ENCODE results near the gene OLFM1. TPM values are rescaled to one million over a fixed set of nuclear protein-coding genes. Genes with fewer than 3 reads are reported as not detected.
"Not testable (repeated sequence)": the region's sequence is repeated elsewhere in the genome, so short reads cannot be mapped to it uniquely, and the experiment has no call there.

Gene OLFM1
- total RNA-seq, 4 donors from 2014 or later = 8.5 to 73.9 (median 19.1) TPM

DNA sequence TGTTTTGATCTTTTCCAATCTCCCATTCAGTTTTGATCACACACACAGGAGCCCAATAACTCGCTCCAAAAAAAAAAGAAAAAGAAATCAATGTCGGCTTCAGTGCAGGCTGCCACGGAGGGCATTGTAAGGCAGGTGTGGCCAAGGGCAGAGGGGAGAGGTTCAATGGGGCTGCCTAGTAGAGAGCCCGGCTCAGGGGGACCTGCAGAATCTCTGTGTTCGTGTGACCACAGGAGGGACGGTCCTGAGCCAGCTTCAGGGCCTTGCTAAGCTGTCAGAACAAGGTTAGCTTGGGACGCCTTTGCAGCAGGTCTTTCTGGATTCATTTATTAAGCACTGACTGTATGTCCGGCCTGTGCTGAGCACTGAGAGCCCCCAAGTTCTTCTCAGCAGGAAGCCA is 22.2 kb downstream of the OLFM1 start:
- no peak overlapping the region for H3K4me3 ChIP-seq
- TF ChIP-seq POLR2A (IDR thresholded peaks at IDR 0.05) (no peak), CTCF (IDR thresholded peaks at IDR 0.05) (no peak)
- no peak for DNase-seq
- H3K9me3 ChIP-seq = no peaks in the 10 kb centered on the region
- intact Hi-C loops (cut with DNase I; ENCODE audit: low total_unique reads) = no loop called here
- no peak overlapping the region for H3K27ac ChIP-seq
- H3K36me3 ChIP-seq = no peaks in the 10 kb centered on the region
- H3K27me3 ChIP-seq = no peaks in the 10 kb centered on the region
- H3K4me1 ChIP-seq = no peaks in the 10 kb centered on the region

DNA sequence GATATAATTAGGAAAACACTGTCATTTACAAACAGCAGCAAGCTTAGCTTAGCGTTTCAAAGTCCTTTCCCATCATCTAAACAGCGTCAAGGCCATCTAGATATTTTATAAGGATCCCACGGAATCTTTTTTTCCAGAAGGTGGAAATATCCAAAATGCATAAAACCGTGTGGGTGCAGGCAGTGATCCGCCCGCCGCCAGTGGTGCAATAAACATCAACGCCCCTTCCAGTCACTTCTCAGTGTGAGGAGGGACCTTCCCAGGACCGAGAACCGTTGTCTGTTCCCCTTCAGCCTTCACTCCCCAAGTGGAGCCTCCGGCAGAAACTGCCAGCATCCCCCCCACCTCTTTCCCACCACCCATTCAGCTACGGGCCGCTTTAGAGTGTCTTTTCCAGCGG is 22.9 kb downstream of the OLFM1 start:
- intact Hi-C loops (cut with DNase I; ENCODE audit: low total_unique reads) = no loop called here
- no peaks in the 10 kb centered on the region for H3K4me1 ChIP-seq
- TF ChIP-seq CTCF (IDR thresholded peaks at IDR 0.05) = no peak
- TF ChIP-seq POLR2A (IDR thresholded peaks at IDR 0.05) = no peak
- no peak for DNase-seq
- no peak overlapping the region for H3K27ac ChIP-seq
- H3K9me3 ChIP-seq = no peaks in the 10 kb centered on the region
- H3K36me3 ChIP-seq = no peaks in the 10 kb centered on the region
- H3K4me3 ChIP-seq = no peak overlapping the region
- H3K27me3 ChIP-seq = no peaks in the 10 kb centered on the region

- H3K36me3 ChIP-seq; H3K4me3 ChIP-seq; H3K27ac ChIP-seq; H3K4me1 ChIP-seq; DNase-seq; intact Hi-C loops (cut with DNase I; ENCODE audit: low total_unique reads); H3K27me3 ChIP-seq; H3K9me3 ChIP-seq: not testable (repeated sequence)
These were observed 24.1 kb downstream of the OLFM1 start for GRCh38 chr9:135111600-135111999.

- DNase-seq = no peak
- Histone ChIP-seq H3K36me3 (no peaks in the 10 kb centered on the region), H3K27me3 (no peaks in the 10 kb centered on the region), H3K4me1 (no peaks in the 10 kb centered on the region), H3K9me3 (no peaks in the 10 kb centered on the region), H3K27ac (no peak overlapping the region), H3K4me3 (no peak overlapping the region)
- TF ChIP-seq CTCF (IDR thresholded peaks at IDR 0.05) = no peak
- no peak for TF ChIP-seq POLR2A (IDR thresholded peaks at IDR 0.05)
- intact Hi-C loops (cut with DNase I; ENCODE audit: low total_unique reads) = no loop called here
These were observed 28.9 kb downstream of the OLFM1 start for GRCh38 chr9:135116371-135116770.

DNA sequence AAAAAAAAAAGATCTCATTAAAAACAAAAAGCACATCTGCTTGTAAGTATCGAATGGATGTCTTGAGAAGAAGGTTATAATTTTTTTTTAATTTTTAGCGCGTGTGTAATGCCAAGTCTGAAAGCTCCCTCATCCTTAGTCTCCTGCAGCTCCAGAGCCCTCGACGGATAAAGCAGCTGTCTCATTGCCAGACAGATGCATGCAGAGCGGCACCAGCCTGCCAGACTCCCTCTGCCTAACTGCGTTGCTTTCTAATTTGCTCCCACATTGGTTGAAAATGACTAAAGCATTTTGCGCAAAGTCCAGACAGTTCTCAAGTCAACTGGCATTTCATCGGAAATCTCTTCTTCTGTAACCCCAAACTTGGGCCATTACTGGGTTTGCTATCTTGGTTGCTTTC is 29.4 kb downstream of the OLFM1 start:
- TF ChIP-seq POLR2A (IDR thresholded peaks at IDR 0.05) (no peak), CTCF (IDR thresholded peaks at IDR 0.05) (no peak)
- intact Hi-C loops (cut with DNase I; ENCODE audit: low total_unique reads) = no loop called here
- H3K27ac ChIP-seq = no peak overlapping the region

GRCh38 chr9:135117281-135117680 is 29.8 kb downstream of the OLFM1 start:
- Histone ChIP-seq H3K4me3 (no peak overlapping the region), H3K36me3 (no peaks in the 10 kb centered on the region), H3K27me3 (no peaks in the 10 kb centered on the region), H3K9me3 (no peaks in the 10 kb centered on the region), H3K4me1 (no peaks in the 10 kb centered on the region), H3K27ac (no peak overlapping the region)
- DNase-seq = no peak
- intact Hi-C loops (cut with DNase I; ENCODE audit: low total_unique reads) = no loop called here
- TF ChIP-seq CTCF (IDR thresholded peaks at IDR 0.05) (no peak), POLR2A (IDR thresholded peaks at IDR 0.05) (no peak)

More for the DNA sequence above, 29.4 kb downstream of the OLFM1 start:
- no peak overlapping the region for H3K4me3 ChIP-seq
- H3K36me3 ChIP-seq = no peaks in the 10 kb centered on the region
- no peaks in the 10 kb centered on the region for H3K27me3 ChIP-seq
- H3K4me1 ChIP-seq = no peaks in the 10 kb centered on the region
- no peaks in the 10 kb centered on the region for H3K9me3 ChIP-seq
- DNase-seq = no peak

Measured in uterus (tissue), 4 donors.